Breast epithelium (tissue), 3 donors: ENCODE data around the gene ARHGAP27.
"Not testable (repeated sequence)": the region's sequence is repeated elsewhere in the genome, so short reads cannot be mapped to it uniquely, and the experiment has no call there.

ENCODE experiments used
- POLR2A ChIP-seq: fragments of 450-650 bp; IDR thresholded peaks from one replicate; pipeline ENCODE4 v1.6.1; 2016; ENCODE audit warnings: antibody characterized with exemption, mild to moderate bottlenecking, moderate library complexity
- TF ChIP-seq, protein P1 (sequence below), 3 donors: fragments of 450-650 bp; IDR thresholded peaks; one replicate each; pipeline ENCODE4 v1.5.1; 2016 to 2017; ENCODE audit warnings: antibody characterized with exemption in 3 of 3, mild to moderate bottlenecking in 3 of 3, moderate library complexity in 3 of 3

- TF ChIP-seq, protein P1, sequence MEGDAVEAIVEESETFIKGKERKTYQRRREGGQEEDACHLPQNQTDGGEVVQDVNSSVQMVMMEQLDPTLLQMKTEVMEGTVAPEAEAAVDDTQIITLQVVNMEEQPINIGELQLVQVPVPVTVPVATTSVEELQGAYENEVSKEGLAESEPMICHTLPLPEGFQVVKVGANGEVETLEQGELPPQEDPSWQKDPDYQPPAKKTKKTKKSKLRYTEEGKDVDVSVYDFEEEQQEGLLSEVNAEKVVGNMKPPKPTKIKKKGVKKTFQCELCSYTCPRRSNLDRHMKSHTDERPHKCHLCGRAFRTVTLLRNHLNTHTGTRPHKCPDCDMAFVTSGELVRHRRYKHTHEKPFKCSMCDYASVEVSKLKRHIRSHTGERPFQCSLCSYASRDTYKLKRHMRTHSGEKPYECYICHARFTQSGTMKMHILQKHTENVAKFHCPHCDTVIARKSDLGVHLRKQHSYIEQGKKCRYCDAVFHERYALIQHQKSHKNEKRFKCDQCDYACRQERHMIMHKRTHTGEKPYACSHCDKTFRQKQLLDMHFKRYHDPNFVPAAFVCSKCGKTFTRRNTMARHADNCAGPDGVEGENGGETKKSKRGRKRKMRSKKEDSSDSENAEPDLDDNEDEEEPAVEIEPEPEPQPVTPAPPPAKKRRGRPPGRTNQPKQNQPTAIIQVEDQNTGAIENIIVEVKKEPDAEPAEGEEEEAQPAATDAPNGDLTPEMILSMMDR (IDR thresholded peaks at IDR 0.05), result not testable (repeated sequence)
- not testable (repeated sequence) for TF ChIP-seq POLR2A
Measured at GRCh38 chr17:45451660-45452059, 19.0 kb upstream of the ARHGAP27 start.
